OCI-LY7 (cell line): ENCODE results near the gene KCNG4. TPM values are rescaled to one million over a fixed set of nuclear protein-coding genes. Genes with fewer than 3 reads are reported as not detected.

ENCODE experiments used
- BruUV-seq: library from RNA; stranded (reverse); fragments of 400-500 nt; replicated peaks from 2 replicates; lab custom pipeline; 2021; lab: Mats Ljungman, UMichigan
- CTCF ChIA-PET: fragments of 300-600 bp; sonication (Branson Sonifier 250); formaldehyde crosslinking; loops from one replicate; lab custom pipeline; 2022; ENCODE audit warnings: antibody characterized with exemption; ENCODE audit not compliant: unreplicated experiment; lab: Charles Lee
- POLR2A ChIA-PET: fragments of 300-600 bp; sonication (Branson Sonifier 250); formaldehyde crosslinking; loops from one replicate; lab custom pipeline; 2022; ENCODE audit warnings: antibody characterized with exemption; lab: Charles Lee
- DNase-seq: peaks from one replicate; pipeline ENCODE4 v3.0.0-alpha.2; 2015; ENCODE audit warnings: low spot score
- H2AFZ ChIP-seq: fragments of 200-600 bp; sonication (generic), shearing (Covaris generic); 2 replicates; pipeline ENCODE4 v1.6.1; 2014; ENCODE audit warnings: mild to moderate bottlenecking, antibody characterized with exemption, low read length, moderate library complexity
- H3K27ac ChIP-seq: fragments of 200-600 bp; sonication (generic); 2 replicates; pipeline ENCODE4 v1.5.1; 2014; ENCODE audit warnings: mixed run types, low read depth, mild to moderate bottlenecking, moderate library complexity, low read length, inconsistent platforms; ENCODE audit not compliant: poor library complexity, severe bottlenecking
- H3K36me3 ChIP-seq: fragments of 200-600 bp; sonication (generic); 2 replicates; pipeline ENCODE4 v1.6.1; 2014; ENCODE audit warnings: mild to moderate bottlenecking, antibody characterized with exemption, low read length, moderate library complexity, mixed read lengths; ENCODE audit not compliant: insufficient read depth
- H3K4me1 ChIP-seq: fragments of 200-600 bp; sonication (generic); 2 replicates; pipeline ENCODE4 v1.5.1; 2014; ENCODE audit warnings: mild to moderate bottlenecking, low read length; ENCODE audit not compliant: insufficient read depth, poor library complexity, severe bottlenecking
- H3K4me2 ChIP-seq: fragments of 200-600 bp; sonication (generic); 2 replicates; pipeline ENCODE4 v1.6.1; 2014; ENCODE audit warnings: mild to moderate bottlenecking, low read length
- H3K4me3 ChIP-seq: fragments of 200-600 bp; sonication (generic); 2 replicates; pipeline ENCODE4 v1.5.1; 2014; ENCODE audit warnings: mild to moderate bottlenecking, low read depth, low read length; ENCODE audit not compliant: poor library complexity, severe bottlenecking
- H3K79me2 ChIP-seq: fragments of 200-600 bp; sonication (generic); 2 replicates; pipeline ENCODE4 v1.6.1; 2016; ENCODE audit warnings: low read depth, mild to moderate bottlenecking, low read length, moderate library complexity, mixed read lengths; ENCODE audit not compliant: insufficient read depth
- H3K9me2 ChIP-seq: fragments of 200-600 bp; sonication (generic); 2 replicates; pipeline ENCODE4 v1.6.1; 2016; ENCODE audit warnings: mild to moderate bottlenecking, low read length, mixed read lengths; ENCODE audit not compliant: insufficient read depth
- H3K9me3 ChIP-seq: fragments of 200-600 bp; sonication (generic); 2 replicates; pipeline ENCODE4 v1.6.1; 2014; ENCODE audit warnings: mild to moderate bottlenecking, mixed run types, low read length, mixed read lengths
- H4K20me1 ChIP-seq: fragments of 200-600 bp; sonication (generic); 2 replicates; pipeline ENCODE4 v1.6.1; 2014; ENCODE audit warnings: mild to moderate bottlenecking, antibody characterized with exemption, low read length, moderate library complexity, mixed read lengths; ENCODE audit not compliant: insufficient read depth
- EZH2phosphoT487 ChIP-seq: fragments of 200-600 bp; sonication (generic); IDR thresholded peaks from 2 replicates; pipeline ENCODE4 v1.6.1; 2018; ENCODE audit warnings: low read depth, borderline replicate concordance, mild to moderate bottlenecking, mixed run types, antibody characterized with exemption, low read length, moderate library complexity, mixed read lengths
- intact Hi-C: fragments of 100-400 bp; cut with micrococcal nuclease; formaldehyde crosslinking; loops from one replicate; pipeline ENCODE4 v1.10.0; 2022; ENCODE audit not compliant: unreplicated experiment
- total RNA-seq, 2 experiments: library from RNA; depleted of rRNA in 1 of 2; stranded (reverse); fragments of >200 nt in 1 of 2; shearing (Covaris generic) in 1 of 2; gene quantifications; 2 replicates each; pipeline ENCODE4 v1.2.3, GENCODE V29; 2014 to 2022
- TF ChIP-seq, protein P1 (sequence below): fragments of 200-600 bp; sonication (generic); conservative IDR thresholded peaks from 2 replicates; pipeline ENCODE4 v1.5.1; 2014; ENCODE audit warnings: mild to moderate bottlenecking, antibody characterized with exemption, low read length, moderate library complexity, mixed read lengths

The KCNG4 gene
- total RNA-seq, 2 experiments from 2014 or later: not detected

DNA sequence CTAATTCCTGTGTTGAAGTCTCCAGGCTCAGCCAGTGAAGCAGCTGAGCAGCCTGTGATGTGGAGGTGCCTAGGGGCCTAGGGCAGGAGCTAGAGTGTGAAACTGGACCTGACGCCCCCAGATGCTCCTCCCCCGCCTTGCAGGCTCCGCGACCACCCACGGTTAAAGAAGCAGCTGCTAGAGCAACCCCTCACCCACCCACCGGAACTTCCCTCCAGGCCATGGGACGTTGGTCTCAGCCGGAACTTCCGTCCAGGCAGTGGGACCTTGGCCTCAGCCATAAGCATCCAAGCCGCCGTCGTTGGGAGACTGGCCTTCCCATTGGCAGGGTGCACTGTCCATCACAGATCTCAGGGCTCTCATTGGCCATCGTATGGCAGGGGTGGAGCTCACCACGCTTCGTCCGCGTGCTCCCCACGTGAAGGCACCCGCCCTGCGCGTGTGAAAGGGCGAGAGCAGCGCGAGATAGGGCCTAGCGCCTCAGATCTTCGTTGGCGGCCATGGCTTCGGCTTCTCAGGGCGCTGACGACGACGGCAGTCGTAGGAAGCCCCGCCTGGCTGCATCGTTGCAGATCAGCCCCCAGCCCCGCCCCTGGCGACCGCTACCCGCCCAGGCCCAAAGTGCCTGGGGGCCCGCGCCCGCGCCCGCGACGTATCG is 49.0 kb downstream of the KCNG4 start, which contains the start of gene ADAD2:
TSS of gene ADAD2 (plus strand) at position 427 of the 658 bp plus-strand sequence. CDS start at position 501, 74 bp downstream.
- no peak within 1 kb of the TSS for H3K4me2 ChIP-seq
- H3K36me3 ChIP-seq: no peaks in the 10 kb centered on the region
- POLR2A ChIA-PET: no interaction called here
- H3K4me3 ChIP-seq: no peak within 1 kb of the TSS
- no peaks in the 10 kb centered on the region for H4K20me1 ChIP-seq
- TF ChIP-seq, protein P1, sequence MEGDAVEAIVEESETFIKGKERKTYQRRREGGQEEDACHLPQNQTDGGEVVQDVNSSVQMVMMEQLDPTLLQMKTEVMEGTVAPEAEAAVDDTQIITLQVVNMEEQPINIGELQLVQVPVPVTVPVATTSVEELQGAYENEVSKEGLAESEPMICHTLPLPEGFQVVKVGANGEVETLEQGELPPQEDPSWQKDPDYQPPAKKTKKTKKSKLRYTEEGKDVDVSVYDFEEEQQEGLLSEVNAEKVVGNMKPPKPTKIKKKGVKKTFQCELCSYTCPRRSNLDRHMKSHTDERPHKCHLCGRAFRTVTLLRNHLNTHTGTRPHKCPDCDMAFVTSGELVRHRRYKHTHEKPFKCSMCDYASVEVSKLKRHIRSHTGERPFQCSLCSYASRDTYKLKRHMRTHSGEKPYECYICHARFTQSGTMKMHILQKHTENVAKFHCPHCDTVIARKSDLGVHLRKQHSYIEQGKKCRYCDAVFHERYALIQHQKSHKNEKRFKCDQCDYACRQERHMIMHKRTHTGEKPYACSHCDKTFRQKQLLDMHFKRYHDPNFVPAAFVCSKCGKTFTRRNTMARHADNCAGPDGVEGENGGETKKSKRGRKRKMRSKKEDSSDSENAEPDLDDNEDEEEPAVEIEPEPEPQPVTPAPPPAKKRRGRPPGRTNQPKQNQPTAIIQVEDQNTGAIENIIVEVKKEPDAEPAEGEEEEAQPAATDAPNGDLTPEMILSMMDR: no peak
- TF ChIP-seq EZH2phosphoT487: no peak
- no TSS peak for BruUV-seq
- H3K9me3 ChIP-seq: no peaks in the 10 kb centered on the region
- CTCF ChIA-PET: no interaction called here
- no peak within 1 kb of the TSS for H2AFZ ChIP-seq
- H3K9me2 ChIP-seq: no peaks in the 10 kb centered on the region
- H3K4me1 ChIP-seq: peaks cover 4% of the 10 kb centered on the region
- intact Hi-C loops: no loop called here
- no peak within 1 kb of the TSS for H3K27ac ChIP-seq
- peaks cover 9% of the 10 kb centered on the region; the same call in 1 of the 2 replicates for H3K79me2 ChIP-seq
- DNase-seq: no peak

DNA sequence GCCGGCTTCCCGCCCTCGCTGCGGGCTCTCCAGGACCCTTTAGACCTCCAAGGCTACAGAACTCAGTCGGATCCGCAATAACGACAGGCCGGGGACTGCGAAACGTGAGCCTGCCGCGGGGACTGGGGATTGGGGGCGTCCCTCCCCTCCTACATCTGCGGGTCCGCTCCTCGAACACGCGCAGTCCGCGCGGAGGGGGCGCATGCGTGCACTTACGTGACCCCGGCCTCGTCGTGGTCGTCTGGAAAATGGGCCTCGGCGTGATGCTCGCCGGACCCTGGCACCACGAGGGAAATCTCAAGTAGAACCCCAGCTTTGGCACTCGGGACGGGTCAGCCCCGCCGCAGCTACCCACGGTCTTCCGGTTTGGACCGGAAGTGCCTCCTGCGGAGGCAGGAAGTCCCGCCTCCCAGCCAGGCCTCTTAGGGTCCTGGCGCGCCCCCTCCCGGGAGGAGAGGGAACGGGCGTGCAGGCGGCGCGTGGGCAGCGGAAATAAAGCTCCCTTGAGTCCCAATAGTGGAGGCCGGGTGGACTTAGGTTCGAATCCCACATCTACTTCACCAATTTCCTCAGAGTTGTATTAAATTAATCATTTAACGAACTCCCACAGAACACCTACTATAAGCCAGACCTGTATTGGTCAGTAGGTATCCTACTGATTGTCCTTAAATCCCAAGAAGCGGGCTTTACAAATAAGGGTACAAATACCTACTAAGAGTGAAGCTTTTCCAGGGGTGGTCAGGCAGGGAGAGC is 53.0 kb downstream of the KCNG4 start, which contains the start of gene TAF1C:
TSS of gene TAF1C (minus strand) at position 373 of the 753 bp plus-strand sequence. CDS start 2,069 bp downstream, outside the sequence.
- Histone ChIP-seq H3K79me2 (peaks cover 21% of the 10 kb centered on the region; the same call in 1 of the 2 replicates), H3K4me1 (peaks cover 9% of the 10 kb centered on the region), H3K4me3 (peak within 1 kb of the TSS; percentile 96), H3K9me2 (no peaks in the 10 kb centered on the region), H3K9me3 (no peaks in the 10 kb centered on the region), H3K4me2 (peak within 1 kb of the TSS; percentile 63), H4K20me1 (no peaks in the 10 kb centered on the region), H3K27ac (peak within 1 kb of the TSS; percentile 40), H3K36me3 (peaks cover 32% of the 10 kb centered on the region; the same call in 1 of the 2 replicates), H2AFZ (peak within 1 kb of the TSS; percentile 99)
- no TSS peak for BruUV-seq
- intact Hi-C loops: loop anchor here (1.0 to 5.0 kb wide), 2 partner anchors 40 to 103 kb away; partner anchors contain the start of genes DNAAF1 and HSDL1
- CTCF ChIA-PET: interaction anchor here (0.9 to 1.9 kb wide), 7 partner anchors 75 to 477 kb away, joined by 3 to 11 read pairs (median 3); no protein-coding TSS in a partner anchor
- POLR2A ChIA-PET: interaction anchor here (0.7 to 0.9 kb wide), 2 partner anchors 18 to 172 kb away, joined by 3 read pairs; no protein-coding TSS in a partner anchor
- no peak for TF ChIP-seq EZH2phosphoT487
- TF ChIP-seq, protein P1: peak; percentile 92
- DNase-seq: peak; percentile 96
